GM23248 (cell line): ENCODE data around the gene KCTD1. TPM values are rescaled to one million over a fixed set of nuclear protein-coding genes. Genes with fewer than 3 reads are reported as not detected.

Experiments used
- DNase-seq: peaks from one replicate; pipeline ENCODE4 v3.0.0-alpha.2; 2015
- H2AFZ ChIP-seq: fragments of 200-600 bp; sonication (generic); 2 replicates; pipeline ENCODE4 v1.6.1; 2016; ENCODE audit warnings: antibody characterized with exemption
- H3F3A ChIP-seq: fragments of 200-600 bp; sonication (generic); 2 replicates; pipeline ENCODE4 v1.6.1; 2016; ENCODE audit warnings: mild to moderate bottlenecking, antibody characterized with exemption, mixed run types; ENCODE audit not compliant: insufficient read depth
- H3K27ac ChIP-seq: fragments of 200-600 bp; sonication (generic); 2 replicates; pipeline ENCODE4 v1.5.1; 2016; ENCODE audit warnings: mild to moderate bottlenecking
- H3K27me3 ChIP-seq: fragments of 200-600 bp; sonication (generic); replicated peaks from 2 replicates; pipeline ENCODE4 v1.6.1; 2016; ENCODE audit warnings: mild to moderate bottlenecking; ENCODE audit not compliant: insufficient read depth
- H3K36me3 ChIP-seq: fragments of 200-600 bp; sonication (generic); 2 replicates; pipeline ENCODE4 v1.6.1; 2016; ENCODE audit warnings: low read depth, mild to moderate bottlenecking
- H3K4me1 ChIP-seq: fragments of 200-600 bp; sonication (generic); 2 replicates; pipeline ENCODE4 v1.6.1; 2016; ENCODE audit warnings: mild to moderate bottlenecking; ENCODE audit not compliant: insufficient read depth
- H3K4me2 ChIP-seq: fragments of 200-600 bp; sonication (generic); one replicate; pipeline ENCODE4 v1.6.1; 2016; ENCODE audit warnings: mild to moderate bottlenecking; ENCODE audit not compliant: unreplicated experiment
- H3K4me3 ChIP-seq: fragments of 200-600 bp; sonication (generic); 2 replicates; pipeline ENCODE4 v1.5.1; 2016; ENCODE audit warnings: mild to moderate bottlenecking
- H3K79me2 ChIP-seq: fragments of 200-600 bp; sonication (generic); 2 replicates; pipeline ENCODE4 v1.6.1; 2016; ENCODE audit warnings: mild to moderate bottlenecking; ENCODE audit not compliant: insufficient read depth
- H3K9ac ChIP-seq: fragments of 200-600 bp; sonication (generic); 2 replicates; pipeline ENCODE4 v1.6.1; 2016; ENCODE audit warnings: mild to moderate bottlenecking
- H3K9me2 ChIP-seq: fragments of 200-600 bp; sonication (generic); 2 replicates; pipeline ENCODE4 v1.6.1; 2016; ENCODE audit warnings: mixed run types, mild to moderate bottlenecking, moderate library complexity; ENCODE audit not compliant: insufficient read depth
- H3K9me3 ChIP-seq: fragments of 200-600 bp; sonication (generic); one replicate; pipeline ENCODE4 v1.6.1; 2017; ENCODE audit warnings: low read depth
- H4K20me1 ChIP-seq: fragments of 200-600 bp; sonication (generic); 2 replicates; pipeline ENCODE4 v1.6.0; 2016; ENCODE audit not compliant: insufficient read depth
- EZH2 ChIP-seq: fragments of 200-600 bp; sonication (generic); IDR thresholded peaks from 2 replicates; pipeline ENCODE4 v1.6.1; 2018; ENCODE audit warnings: antibody characterized with exemption, mild to moderate bottlenecking; ENCODE audit not compliant: insufficient read depth, poor library complexity, severe bottlenecking
- EZH2phosphoT487 ChIP-seq: fragments of 200-600 bp; sonication (generic); IDR thresholded peaks from 2 replicates; pipeline ENCODE4 v1.6.1; 2018; ENCODE audit warnings: antibody characterized with exemption, moderate library complexity, mild to moderate bottlenecking, low read depth; ENCODE audit not compliant: insufficient read depth
- WGBS, 2 experiments: methylation state at CpG; one replicate each; pipeline ENCODE4 v1.1.6; 2015 to 2017; ENCODE audit warnings: low lambda C conversion rate in 2 of 2, low coverage in 1 of 2; ENCODE audit errors: missing lambda C conversion rate in 2 of 2; 5-methylcytosine and 5-hydroxymethylcytosine counted together
- in situ Hi-C: fragments of 300-500 bp; cut with MboI; formaldehyde crosslinking; loops from 2 replicates; pipeline ENCODE4 v1.15.0; 2020
- polyA plus RNA-seq: library from polyadenylated mRNA; unstranded; fragments of >200 nt; fragmentation: Nextera tagmentation; extraction: Ambion mirVana; gene quantifications from 2 replicates; pipeline ENCODE4 v1.2.1, GENCODE V29; 2016
- total RNA-seq: library from RNA; depleted of rRNA; stranded (reverse); fragments of >200 nt; shearing (Covaris generic); gene quantifications from 2 replicates; pipeline ENCODE4 v1.2.3, GENCODE V29; 2014

KCTD1 gene
- total and polyA plus RNA-seq, 2 experiments from 2014 or later: 5.7 to 17.9 TPM

DNA sequence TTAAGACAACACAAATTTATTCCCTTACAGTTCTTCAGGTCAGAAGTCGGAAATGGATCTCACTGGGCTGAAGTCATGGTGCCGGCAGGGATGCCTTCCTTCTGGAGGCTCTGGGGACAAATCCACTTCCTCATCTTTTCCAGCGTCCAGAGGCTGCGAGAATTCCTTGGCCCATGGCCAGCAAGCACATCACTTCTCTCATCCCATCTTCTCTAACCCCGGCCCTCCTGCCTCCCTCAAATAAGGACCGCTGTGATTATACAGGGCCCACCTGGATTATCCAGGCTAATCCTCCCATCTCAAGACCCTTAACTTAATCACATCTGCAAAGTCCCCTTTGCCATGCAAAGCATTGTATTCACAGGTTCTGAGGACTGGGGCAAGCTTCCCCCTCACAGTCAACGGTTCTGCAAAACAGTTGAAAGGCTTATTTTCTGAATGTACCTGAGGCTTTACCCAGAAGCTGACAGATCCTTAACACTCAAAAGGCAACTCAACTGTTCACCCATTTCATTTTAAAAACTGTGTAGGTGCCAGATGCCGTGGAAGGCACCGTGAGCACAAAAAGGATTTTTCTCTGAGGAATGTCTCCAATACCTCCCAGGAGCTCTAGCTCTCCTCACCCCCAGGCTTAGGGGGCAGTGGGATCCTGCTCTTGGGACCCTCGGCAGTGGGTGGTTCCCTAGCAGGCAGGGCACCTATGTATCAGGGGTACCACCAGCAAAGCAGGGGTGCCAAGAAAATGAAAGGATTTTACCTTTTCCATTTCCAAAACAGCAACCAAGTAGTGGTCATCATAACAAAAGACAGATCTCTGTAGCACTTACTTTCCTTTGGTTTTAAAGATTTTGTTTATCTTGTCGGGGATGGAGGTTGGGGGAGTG, 84.0 kb downstream of the KCTD1 start:
- no peaks in the 10 kb centered on the region for H3K9me3 ChIP-seq
- H3K9me2 ChIP-seq: no peaks in the 10 kb centered on the region
- in situ Hi-C loops: no loop called here
- no peaks in the 10 kb centered on the region for H3K4me1 ChIP-seq
- 0 out of 2 replicates have a peak, but pooled peaks cover under 1% of the 10 kb centered on the region for H3F3A ChIP-seq
- H2AFZ ChIP-seq: no peak overlapping the region
- H3K9ac ChIP-seq: no peak overlapping the region
- no peak overlapping the region for H3K4me2 ChIP-seq
- no peaks in the 10 kb centered on the region for H3K27me3 ChIP-seq
- DNase-seq: no peak
- no peaks in the 10 kb centered on the region for H4K20me1 ChIP-seq
- no peaks in the 10 kb centered on the region for H3K79me2 ChIP-seq
- TF ChIP-seq EZH2phosphoT487 (no peak), EZH2 (no peak)
- H3K4me3 ChIP-seq: no peak overlapping the region
- no peaks in the 10 kb centered on the region for H3K36me3 ChIP-seq
- WGBS, 2 experiments: 97% methylated on average over 10 to 11 of the region's 11 CpGs
- no peak overlapping the region for H3K27ac ChIP-seq

DNA sequence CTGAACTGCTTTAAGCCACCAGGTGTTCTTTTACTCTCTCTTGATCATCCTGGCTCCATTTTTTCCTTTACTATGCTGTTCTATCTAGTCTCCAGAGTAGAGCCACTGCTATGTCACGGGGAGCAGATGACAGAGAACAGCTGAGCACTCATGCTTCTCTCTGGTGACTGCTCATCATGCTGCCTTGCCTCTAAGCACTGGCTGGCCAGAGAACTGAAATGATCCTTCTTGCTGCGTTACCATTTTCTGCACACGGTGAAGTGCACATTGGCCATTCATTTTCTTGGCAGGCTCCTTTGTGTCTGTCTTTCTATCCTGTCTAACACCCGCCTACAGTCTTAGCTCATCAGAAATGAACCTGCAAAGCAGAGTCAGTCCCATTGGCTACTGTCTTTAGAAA, 86.0 kb downstream of the KCTD1 start:
- no peaks in the 10 kb centered on the region for H3K9me3 ChIP-seq
- no peak for TF ChIP-seq EZH2phosphoT487
- no peak for TF ChIP-seq EZH2
- H4K20me1 ChIP-seq: no peaks in the 10 kb centered on the region
- WGBS, 2 experiments: 91 to 97% methylated on average over 4 of the region's 4 CpGs
- no peak overlapping the region for H3K4me3 ChIP-seq
- H3F3A ChIP-seq: 0 out of 2 replicates have a peak, but pooled peaks cover 5% of the 10 kb centered on the region
- H3K9me2 ChIP-seq: no peaks in the 10 kb centered on the region
- DNase-seq: no peak
- H3K79me2 ChIP-seq: no peaks in the 10 kb centered on the region
- no peaks in the 10 kb centered on the region for H3K27me3 ChIP-seq
- H2AFZ ChIP-seq: no peak overlapping the region
- no peak overlapping the region for H3K9ac ChIP-seq
- H3K36me3 ChIP-seq: no peaks in the 10 kb centered on the region
- in situ Hi-C loops: no loop called here
- H3K4me2 ChIP-seq: no peak overlapping the region
- no peak overlapping the region for H3K27ac ChIP-seq
- peaks cover 12% of the 10 kb centered on the region for H3K4me1 ChIP-seq

- H3K27me3 ChIP-seq: no peaks in the 10 kb centered on the region
- 46 to 55% methylated on average over 3 of the region's 3 CpGs for WGBS, 2 experiments
- H3K79me2 ChIP-seq: no peaks in the 10 kb centered on the region
- H3K4me1 ChIP-seq: peaks cover 12% of the 10 kb centered on the region
- no peaks in the 10 kb centered on the region for H3K9me3 ChIP-seq
- TF ChIP-seq EZH2phosphoT487: no peak
- no peak for TF ChIP-seq EZH2
- 0 out of 2 replicates have a peak, but pooled peaks cover 5% of the 10 kb centered on the region for H3F3A ChIP-seq
- no peaks in the 10 kb centered on the region for H3K9me2 ChIP-seq
- H4K20me1 ChIP-seq: no peaks in the 10 kb centered on the region
- no peak overlapping the region for H3K9ac ChIP-seq
- no peak overlapping the region for H3K4me2 ChIP-seq
- in situ Hi-C loops: no loop called here
- DNase-seq: no peak
- H3K36me3 ChIP-seq: no peaks in the 10 kb centered on the region
- no peak overlapping the region for H3K4me3 ChIP-seq
- H2AFZ ChIP-seq: no peak overlapping the region
- H3K27ac ChIP-seq: no peak overlapping the region
These were observed 86.9 kb downstream of the KCTD1 start for GRCh38 chr18:26461405-26461804.

GRCh38 chr18:26460449-26461091, 87.8 kb downstream of the KCTD1 start:
- H3K9ac ChIP-seq: no peak overlapping the region
- WGBS, 2 experiments: 84 to 90% methylated on average over 4 of the region's 4 CpGs
- no peaks in the 10 kb centered on the region for H3K27me3 ChIP-seq
- H3K9me2 ChIP-seq: no peaks in the 10 kb centered on the region
- H2AFZ ChIP-seq: no peak overlapping the region
- no peaks in the 10 kb centered on the region for H3K9me3 ChIP-seq
- in situ Hi-C loops: no loop called here
- H3K36me3 ChIP-seq: no peaks in the 10 kb centered on the region
- peaks cover 12% of the 10 kb centered on the region for H3K4me1 ChIP-seq
- no peak overlapping the region for H3K27ac ChIP-seq
- H3K79me2 ChIP-seq: no peaks in the 10 kb centered on the region
- no peak overlapping the region for H3K4me3 ChIP-seq
- no peak for TF ChIP-seq EZH2
- no peak for TF ChIP-seq EZH2phosphoT487
- H4K20me1 ChIP-seq: no peaks in the 10 kb centered on the region
- 0 out of 2 replicates have a peak, but pooled peaks cover 5% of the 10 kb centered on the region for H3F3A ChIP-seq
- no peak for DNase-seq
- no peak overlapping the region for H3K4me2 ChIP-seq
